GM12801 (cell line): ENCODE measurements around the gene GALNT6.

Source experiments
- TF ChIP-seq, protein P1 (sequence below): IDR thresholded peaks from one replicate; pipeline ENCODE4 v1.5.1; 2011; ENCODE audit warnings: control low read depth; ENCODE audit not compliant: insufficient read length; ENCODE audit errors: extremely low read depth

GALNT6 gene

GRCh38 chr12:51403681-51404136 lies 12.5 kb upstream of the GALNT6 start:
- TF ChIP-seq, protein P1, sequence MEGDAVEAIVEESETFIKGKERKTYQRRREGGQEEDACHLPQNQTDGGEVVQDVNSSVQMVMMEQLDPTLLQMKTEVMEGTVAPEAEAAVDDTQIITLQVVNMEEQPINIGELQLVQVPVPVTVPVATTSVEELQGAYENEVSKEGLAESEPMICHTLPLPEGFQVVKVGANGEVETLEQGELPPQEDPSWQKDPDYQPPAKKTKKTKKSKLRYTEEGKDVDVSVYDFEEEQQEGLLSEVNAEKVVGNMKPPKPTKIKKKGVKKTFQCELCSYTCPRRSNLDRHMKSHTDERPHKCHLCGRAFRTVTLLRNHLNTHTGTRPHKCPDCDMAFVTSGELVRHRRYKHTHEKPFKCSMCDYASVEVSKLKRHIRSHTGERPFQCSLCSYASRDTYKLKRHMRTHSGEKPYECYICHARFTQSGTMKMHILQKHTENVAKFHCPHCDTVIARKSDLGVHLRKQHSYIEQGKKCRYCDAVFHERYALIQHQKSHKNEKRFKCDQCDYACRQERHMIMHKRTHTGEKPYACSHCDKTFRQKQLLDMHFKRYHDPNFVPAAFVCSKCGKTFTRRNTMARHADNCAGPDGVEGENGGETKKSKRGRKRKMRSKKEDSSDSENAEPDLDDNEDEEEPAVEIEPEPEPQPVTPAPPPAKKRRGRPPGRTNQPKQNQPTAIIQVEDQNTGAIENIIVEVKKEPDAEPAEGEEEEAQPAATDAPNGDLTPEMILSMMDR = no peak

- TF ChIP-seq, protein P1 = no peak
These were observed 12.0 kb upstream of the GALNT6 start for GRCh38 chr12:51403159-51403558.

GRCh38 chr12:51401900-51402299 lies 10.7 kb upstream of the GALNT6 start:
- TF ChIP-seq, protein P1 = no peak

DNA sequence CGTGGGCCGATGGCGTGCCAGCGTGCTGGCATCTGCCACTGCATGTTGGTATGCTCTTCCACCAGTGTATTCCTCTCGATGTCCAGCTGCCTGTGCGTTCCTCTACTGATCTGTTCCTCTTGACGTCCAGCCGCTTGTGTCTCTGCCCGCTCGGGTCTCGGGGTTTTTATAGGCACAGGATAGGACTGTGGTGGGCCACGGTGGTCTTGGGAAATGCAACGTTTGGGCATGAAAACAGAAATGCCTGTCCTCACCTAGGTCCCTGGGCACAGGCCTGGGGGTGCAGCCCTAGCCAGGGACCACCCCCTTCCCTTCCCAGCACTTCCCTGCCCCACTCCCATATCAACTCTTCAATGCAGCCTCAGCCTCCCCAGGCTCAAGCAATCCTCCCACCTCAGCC lies 10.3 kb upstream of the GALNT6 start:
- TF ChIP-seq, protein P1 = no peak

DNA sequence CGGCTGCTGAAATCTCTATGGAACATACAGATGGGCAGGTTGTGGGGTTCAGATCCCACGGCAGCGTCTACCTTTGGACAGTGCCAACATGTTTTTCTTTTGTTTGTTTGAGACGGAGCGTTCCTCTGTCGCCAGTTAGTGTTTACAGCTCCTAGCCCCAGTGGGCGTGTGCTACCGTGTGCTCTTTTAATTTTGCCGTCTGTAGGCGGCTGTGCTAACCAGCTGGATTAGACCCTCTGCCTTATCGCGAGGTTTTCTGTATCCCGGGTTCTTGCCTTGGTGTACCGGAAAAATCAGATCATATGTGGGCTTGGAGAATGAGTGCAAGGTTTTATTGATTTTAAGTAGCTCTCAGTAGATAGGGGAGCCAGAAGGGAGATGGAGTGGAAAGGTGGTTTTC lies 9.8 kb upstream of the GALNT6 start:
- TF ChIP-seq, protein P1 = no peak

- TF ChIP-seq, protein P1 = no peak
These were observed 8.7 kb upstream of the GALNT6 start for GRCh38 chr12:51399891-51400290.

- TF ChIP-seq, protein P1 = no peak
These were observed 6.5 kb upstream of the GALNT6 start for GRCh38 chr12:51397670-51398069.
